Stimulated activated CD8-positive, alpha-beta memory T cell treated with anti-CD3 and anti-CD28 coated beads, Interleukin-15, amount 100 ng/mL, for 4 hours (primary cell): Measurements from ENCODE around the gene HMGB1.

ENCODE experiments used
- DNase-seq, 2 donors: peaks; one replicate each; pipeline ENCODE4 v3.0.0-alpha.2; 2020; ENCODE audit warnings: low read depth in 2 of 2

Gene HMGB1

DNA sequence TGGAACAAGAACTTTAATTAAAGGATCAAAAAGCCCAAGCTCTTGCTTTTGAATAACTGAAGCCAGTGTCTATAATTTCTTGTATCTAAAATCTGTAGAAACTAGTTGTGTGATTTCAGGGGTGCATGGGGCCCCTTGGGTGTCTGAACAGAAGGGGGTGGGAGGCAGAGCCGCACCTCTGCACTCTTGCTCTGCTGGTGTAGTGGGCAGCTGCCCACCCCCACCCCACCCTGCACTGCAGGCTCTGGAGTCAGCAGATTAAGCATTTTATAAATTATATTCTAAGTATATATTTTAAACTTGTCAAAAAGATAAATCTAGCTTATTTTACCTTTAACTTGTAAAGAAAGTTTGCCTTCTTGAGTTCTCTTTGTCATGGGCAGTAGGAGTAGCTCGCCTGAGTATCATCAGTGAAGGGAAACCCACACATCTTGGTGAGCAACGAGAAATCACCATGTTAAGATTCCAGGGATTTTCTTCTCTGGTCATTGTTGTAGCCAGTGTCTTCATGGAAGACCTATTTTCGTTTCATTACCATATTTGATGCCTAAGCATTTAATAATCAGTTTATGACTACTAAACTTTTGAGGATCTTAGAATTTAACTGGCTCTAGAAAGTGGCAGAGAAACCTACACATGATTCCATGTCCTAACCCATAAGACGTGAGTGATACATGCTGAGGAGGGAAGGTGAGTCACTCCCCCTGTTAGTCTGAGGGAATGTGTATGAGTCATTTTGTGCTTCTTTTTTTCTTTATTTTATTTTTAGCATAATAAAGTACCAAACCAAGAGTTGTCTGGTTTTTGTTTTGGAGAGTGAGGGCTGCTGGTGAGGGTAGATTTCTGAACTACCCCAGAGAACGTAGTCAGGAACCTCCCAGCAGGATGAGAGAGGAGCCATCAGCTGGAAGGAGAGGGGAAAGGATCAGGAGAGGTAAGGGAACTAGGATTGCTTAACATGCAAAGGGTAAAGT lies 35.7 kb downstream of the HMGB1 start:
- DNase-seq, result peak in 1 of 2 donors; percentile 29

DNA sequence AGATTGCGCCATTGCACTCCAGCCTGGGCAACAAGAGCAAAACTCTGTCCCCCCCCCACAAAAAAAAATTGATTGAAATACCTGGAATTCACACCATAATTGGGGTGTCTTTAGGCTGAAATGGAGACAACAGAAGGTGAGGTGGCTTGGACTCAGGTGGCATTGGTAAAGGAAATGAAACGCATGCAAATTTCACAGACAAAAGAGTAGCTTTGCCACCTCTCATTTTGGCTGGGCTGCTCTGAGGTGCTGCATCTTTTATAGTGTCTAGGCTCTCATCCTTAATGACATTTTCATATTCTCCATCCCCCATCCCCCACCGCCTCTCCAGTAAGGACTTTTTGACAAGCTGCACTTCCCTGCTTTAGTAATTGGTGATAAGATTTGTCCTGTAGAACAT lies 36.5 kb downstream of the HMGB1 start:
- DNase-seq, result no peak

DNA sequence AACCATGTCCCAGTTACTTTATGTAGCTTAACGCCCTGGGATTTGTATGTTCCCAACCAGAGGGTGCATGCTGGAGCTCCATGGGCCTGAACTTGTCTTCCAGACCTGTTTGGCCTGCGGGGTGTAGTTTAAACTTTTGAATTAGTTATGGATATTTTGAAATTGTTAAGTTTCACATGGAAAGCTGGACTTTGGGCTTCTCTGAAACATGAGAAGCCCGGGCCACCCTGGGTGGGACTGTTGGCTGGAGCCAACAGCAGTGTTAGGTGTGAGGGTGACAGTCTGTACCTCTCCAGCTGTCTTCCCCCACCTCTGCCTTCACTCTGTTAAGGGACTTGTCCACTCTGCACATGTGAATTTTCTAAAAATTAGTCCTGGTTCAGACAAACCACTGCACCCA lies 41.8 kb downstream of the HMGB1 start:
- no peak for DNase-seq

DNA sequence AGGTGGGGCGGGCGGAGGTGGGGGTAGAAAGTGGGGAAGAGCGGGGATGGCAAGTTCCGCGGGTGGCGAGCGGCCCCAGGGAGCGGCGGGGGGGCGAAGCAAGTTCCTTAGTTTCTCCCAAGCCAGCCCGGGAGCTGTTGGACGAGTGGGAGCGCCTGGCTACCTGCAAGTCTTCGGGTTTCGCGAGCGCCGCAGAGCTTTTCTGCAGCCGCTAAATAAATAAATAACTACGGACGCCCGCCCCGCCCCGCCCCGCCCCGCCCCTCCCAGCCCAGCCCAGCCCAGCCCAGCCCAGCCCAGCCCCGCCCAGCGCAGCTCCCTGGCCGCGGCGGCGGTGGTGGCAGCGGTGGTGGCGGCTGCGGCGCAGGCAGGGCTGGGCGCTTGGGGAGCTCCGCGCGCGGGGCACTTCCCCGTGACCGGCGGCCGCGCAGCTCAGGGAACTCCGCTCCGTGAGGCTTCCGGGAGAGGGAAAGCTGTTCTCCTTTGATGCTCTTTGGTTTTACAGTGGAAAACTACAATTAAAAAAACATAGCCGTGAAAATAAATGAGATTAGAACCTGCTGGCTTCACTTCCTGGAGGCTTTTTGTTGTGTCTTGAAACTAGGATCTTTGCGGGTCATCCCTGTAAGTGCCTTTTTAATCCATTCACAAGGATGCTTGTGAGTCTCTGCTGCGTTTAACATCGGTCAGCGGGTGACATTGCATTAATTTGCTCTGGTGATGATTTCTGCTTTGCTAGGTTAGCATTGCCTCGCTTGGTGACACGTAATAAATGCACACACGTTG lies 43.5 kb downstream of the HMGB1 start, which contains the start of gene UBE2L5:
UBE2L5 (plus strand) TSS at position 440 of the 786 bp plus-strand sequence. CDS start 5,498 bp downstream, outside the sequence.
- DNase-seq, result peak; percentile 20 to 23

DNA sequence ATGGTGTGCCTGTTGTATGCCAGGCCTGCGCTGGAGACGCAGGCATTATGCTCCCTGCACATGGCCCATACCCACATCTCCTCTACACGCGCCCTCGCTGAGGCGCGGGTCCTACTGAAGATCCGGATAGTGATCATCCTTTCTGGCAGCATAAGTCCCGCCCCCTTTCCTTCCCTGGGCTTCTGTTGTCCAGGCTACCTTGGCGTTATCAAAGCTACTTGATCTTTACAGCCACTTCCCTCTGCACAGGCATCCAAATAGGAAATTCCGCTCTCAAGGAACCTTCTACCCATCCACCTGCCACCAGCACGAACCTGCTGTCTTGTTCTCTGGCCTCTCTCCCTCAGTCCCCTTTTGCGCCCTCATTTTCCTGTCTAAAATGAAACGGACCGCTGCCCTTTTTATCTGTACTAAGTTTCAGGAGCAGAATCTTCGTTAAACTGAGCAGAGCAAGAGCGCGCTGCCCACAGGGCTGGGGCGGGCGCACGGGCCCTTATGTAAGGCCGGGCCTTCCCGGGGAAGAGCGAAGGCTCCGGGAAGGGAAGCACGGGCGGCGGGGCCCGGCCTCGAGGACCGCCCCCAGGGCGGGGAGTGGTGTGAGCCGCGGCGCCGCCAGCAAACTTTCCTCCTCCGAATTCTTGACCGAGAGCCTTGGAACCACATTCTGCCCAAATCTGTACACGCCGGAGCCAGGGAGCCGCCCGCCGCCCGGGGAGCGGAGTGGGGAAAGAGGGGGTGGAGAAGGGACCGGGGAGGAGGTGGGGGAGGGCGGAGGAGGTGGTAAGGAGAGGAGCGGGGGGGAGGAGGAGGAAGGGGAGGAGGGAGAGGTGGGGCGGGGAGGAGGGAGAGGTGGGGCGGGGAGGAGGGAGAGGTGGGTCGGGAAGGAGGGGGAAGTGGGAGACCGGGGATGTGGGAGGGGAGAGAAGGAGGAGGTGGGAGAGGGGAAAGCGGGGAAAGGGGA lies 44.4 kb downstream of the HMGB1 start:
- DNase-seq, result peak in 1 of 2 donors; percentile 17

DNA sequence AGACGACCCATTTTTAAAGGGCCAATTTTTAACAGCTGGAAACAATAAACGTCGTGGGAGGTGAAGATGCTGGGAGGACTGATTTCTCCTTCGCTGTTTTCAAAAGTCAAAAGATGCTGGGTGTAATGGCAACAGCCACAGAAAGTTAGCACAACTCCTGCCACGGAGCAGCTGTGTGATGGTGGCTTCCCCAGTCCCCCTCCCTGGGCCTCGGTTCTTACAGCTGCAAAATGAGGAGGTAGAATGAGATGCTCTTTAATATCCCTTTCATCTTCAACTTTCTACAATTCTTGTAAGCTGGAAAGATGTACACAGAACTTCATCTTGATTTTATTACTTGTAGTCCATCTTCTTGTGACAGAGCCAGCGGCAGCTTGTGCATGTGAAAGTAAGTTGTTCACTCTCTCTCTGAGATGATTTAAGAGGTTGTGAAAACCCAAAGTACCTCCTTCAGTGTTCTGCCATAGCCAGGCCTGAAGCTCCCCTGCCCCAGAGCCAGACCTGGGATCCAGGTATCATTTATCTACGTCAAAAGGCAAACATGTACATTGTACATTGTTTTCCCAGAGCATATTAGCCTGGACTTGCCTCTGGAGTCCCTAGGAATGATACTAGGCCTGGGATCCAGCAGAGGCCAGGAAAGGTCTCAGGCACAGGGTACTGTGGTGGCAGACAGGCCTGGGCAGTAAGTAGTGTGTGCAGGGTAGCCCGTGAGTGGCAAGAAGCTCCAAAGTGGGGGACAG lies 46.8 kb downstream of the HMGB1 start:
- no peak for DNase-seq

DNA sequence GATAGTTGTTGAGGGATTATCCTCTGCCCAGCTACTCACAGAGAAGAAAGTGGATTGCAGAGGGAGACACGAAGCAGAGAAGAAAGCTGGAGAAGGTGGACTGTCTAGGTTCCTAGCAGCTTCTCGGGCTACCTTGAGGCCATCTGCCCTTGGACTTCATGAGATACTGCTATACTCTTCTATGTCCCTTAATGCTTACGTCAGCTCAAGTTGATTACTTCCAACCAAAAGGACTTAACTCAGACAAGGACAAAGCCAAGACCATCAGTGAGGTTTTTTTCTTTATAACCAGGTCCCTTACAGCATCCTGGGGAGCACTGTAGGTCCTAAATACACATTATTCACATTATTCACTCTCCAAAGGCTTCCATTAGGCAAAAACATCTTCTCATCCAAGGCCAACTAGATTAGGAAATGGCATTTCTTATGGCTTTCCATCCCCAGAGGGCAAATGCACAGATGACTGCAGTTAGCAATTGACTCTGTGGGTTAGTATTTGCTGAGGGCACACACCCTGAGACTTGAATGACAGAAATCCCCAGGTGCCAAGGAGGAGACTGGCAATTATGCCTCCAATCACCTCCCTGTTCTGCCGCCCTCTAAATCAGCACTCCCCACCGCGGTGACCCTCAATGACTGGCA lies 47.5 kb downstream of the HMGB1 start:
- no peak for DNase-seq

DNA sequence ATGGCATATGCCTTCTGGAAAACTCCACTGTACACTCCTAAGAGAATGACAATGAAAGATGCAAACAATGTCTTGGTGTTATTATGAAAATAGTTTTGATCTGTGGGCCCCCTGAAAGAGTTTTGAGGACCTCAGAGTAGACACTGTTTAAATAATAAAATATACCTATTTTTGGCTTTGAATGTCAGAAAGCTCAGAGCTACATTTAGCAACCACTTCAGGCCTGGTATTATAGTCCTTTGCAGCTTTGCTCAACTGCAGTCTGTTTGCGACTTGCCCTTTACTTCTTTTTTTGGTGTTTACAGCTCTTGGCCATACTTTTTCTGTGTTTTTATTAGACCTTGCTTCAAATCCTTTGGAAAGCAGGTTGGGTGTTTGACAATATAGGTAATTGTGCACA lies 49.3 kb downstream of the HMGB1 start:
- DNase-seq, result no peak

DNA sequence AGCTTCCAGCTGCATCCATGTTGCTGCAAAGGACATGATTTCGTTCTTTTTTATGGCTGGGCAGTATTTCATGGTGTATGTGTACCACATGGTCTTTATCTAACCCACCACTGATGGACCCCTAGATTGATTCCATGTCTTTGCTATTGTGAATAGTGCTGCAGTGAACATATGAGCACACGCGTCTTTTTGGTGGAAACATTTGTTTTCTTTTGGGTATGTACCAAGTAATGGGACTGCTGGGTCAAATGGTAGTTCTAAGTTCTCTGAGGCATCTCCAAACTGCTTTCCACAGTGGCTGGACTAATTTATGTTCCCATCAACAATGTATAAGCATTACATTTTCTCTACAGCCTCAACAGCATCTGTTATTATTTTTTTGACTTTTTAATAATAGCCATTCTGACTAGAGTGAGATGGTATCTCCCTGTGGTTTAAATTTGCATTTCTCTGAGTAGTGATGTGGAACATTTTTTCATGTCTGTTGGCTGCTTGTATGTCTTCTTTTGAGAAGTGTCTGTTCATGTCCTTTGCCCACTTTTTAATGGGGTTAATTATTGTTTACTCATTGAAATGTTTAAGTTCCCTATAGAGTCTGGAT lies 50.2 kb downstream of the HMGB1 start:
- no peak for DNase-seq

DNA sequence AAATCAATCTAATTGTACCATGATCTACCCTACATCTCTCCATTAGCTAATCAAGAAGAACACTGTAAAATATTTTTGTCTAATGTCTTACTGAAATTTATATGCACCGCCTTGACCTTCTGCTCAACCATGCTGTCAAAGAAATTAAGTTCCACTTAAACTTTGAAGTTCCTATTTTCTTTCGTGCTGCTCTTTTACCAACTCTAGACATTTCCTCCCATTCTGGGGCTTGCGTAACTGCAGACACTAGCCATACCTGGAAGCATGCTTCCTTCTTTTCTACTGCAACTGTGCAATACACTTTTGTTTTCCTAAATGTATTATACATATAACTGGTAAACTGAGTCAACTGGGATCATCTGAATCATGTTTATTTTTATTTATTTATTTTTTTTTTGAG lies 51.9 kb downstream of the HMGB1 start:
- DNase-seq, result no peak

DNA sequence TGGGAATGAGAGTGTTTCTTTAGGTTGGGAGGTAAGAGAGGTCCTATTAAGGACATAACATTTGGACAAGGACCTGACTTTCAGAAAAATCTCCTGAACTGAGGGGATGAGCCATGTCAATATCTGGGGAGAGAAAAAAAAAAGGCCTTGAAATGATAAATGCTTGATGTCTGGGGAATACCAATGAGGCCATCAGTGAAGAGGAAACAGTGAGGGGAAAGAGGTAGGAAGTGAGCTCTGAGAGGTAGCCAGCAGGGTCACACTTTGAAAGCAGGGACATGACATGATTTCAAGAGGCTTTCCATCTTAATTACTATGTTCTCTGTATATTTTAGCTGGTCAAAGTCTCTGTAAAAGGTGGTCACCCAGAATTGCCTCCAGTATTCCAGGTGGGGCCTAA lies 53.4 kb downstream of the HMGB1 start:
- no peak for DNase-seq

DNA sequence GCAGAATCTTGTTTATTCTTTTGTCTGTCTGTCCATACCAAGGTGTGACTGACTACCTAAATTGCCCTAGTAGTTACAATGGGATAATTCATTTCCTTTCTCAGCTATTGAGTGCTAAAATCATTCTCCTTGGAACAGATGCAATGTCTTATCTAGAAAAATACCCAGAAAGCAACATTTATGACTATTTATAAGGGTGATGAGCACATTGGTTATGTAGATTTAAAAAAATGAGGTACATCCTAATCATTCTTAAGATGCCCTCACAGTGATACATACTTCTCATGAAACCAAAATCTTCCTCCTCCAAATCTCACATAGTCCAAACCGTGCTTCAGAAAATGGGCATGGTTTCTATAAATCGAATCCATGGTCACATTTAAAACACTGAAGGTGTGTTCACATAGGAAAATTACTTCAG lies 55.0 kb downstream of the HMGB1 start:
- no peak for DNase-seq

DNA sequence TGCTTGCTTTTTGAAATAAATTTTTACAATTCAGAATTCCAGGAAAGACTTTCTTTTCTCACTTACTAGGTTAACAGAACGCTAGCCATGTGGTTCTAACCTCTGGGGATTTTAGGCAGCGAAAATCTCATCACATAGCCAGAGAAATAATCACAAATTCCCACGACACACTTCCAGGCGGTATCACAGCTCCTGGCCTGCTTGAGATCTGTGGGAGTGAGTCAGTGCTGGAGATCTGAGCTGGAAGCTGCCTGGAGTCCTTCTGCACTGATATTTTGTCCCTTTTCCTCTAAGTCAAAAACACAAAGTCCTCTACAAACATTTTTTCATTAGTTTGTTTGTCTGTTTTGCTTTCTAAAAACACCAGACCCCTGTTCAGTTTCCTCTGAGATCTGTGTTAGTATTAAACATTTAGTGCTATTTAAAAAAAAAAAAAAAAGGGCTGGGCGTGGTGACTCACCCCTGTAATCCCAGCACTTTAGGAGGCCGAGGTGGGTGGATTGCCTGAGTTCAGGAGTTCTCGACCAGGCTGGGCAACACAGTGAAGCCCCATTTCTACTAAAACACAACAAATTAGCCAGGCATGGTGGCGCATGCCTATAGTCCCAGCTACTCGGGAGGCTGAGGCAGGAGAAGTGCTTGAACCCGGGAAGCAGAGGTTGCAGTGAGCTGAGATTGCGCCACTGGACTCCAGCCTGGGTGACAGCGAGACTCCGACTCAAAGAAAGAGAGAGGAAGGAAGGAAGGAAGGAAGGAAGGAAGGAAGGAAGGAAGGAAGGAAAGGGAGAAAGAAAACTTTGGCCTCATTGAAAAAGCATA lies 55.6 kb downstream of the HMGB1 start:
- no peak for DNase-seq

DNA sequence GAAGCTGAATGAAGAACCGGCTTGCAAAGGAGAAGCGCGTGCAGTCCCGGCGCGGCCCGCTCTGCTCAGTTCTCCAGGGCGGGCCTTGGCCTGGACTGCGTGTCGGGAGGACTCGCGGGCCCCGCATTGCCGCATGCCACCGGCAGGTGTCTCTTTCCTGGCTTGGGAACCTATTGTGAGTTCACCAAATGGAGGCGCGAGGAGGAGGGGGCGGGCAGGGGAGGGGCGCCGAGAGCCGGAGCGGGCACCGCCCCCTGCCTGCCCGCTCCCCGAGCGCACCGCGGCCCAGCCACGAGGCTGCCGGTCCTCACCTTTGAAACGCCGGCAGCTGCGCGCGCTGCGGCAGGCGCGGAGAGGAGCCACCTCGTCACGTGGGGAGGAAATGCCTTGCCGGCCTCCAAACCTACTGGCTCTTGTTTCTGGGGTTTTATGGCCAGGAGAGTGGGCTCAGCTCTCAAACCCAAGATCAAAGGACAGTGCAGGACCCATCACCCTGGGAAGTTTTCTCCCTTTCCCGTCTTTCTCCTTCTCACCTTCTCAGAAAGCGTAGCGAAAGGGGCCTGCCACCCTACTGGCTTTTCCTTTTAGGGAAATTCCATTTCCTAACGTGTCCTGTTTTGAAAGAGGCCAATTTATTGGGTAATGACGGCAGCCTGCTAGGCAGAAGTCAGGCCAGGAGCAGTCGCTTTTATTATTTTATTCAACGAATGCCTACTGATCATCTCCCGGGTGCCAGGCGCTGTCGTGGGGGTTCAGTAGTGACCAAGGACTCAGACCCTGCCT lies 57.2 kb downstream of the HMGB1 start:
- peak; percentile 82 to 86 for DNase-seq

DNA sequence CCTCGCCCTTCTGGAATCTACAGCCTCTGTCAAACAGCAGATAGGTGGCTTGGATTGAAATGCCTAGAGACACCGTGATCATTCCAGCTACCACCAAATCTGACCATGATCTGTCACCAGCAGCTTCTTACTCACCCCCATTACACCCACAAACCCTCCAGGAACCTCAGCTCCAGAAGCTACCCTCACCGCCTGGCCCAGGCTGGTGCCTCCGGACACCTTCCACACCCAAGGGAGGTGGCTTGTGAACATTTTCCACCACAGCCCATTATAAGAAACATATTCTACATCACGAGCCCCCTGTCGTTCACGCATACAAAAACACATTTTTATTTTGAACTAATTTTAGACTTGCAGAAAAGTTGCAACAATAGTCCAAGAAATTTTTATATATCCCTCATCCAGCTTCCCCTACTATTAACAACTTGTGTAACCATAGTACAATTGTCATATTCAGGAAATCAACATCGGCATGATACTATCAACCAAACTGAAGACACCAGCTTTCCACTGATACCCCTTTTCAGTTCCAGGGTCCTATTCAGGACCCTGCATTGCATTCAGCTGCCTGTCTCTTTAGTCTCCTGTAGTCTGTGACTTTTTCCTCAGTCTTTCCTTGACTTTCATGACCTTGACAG lies 58.8 kb downstream of the HMGB1 start:
- DNase-seq, result no peak
